Bone marrow (tissue), 2 donors: ENCODE measurements around the gene ZNF638.

Experiments used
- DNase-seq, 2 donors: peaks; one replicate each; lab custom pipeline; 2025; lab: John Stamatoyannopoulos, UW

Gene ZNF638

GRCh38 chr2:71332435-71332796 lies 834 bp downstream of the ZNF638 start:
- no peak for DNase-seq

DNA sequence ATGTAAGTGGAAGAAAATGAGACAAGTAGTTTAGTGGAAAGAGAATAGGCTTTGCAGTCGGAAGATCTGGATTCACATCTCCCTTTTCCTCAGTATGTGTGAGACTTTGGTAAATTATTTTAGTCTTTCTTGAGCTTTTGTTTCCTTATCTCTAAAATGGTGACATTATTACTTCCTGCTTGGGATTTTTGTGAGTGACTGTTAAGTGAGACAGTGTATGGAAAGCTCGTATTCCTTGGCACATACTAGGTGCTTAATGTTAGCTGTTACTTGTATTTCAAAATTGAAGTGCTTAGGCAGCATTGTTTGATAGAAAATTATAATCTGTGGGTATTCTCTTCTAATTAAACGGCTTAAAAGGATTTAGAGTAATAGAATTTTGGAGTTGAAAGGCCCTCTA lies 2.0 kb downstream of the ZNF638 start:
- DNase-seq: no peak

DNA sequence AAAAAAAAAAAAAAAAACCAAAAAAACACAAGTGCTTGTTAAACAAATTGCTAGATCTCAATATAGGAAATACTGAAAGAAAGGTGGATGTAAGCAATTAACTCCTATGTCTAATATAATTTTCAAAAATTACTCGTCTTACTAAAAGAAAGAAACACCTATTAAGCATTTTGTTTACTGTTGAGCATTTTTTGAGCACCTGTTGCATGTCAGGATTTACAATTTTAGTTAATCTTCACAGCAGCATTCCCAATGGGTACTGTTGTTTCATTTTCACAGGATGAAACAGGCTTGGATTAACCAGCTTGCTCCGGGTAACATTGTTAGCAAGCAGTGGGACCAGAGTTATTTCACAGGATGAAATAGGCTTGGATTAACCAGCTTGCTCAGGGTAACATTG lies 4.8 kb downstream of the ZNF638 start:
- DNase-seq: no peak

DNA sequence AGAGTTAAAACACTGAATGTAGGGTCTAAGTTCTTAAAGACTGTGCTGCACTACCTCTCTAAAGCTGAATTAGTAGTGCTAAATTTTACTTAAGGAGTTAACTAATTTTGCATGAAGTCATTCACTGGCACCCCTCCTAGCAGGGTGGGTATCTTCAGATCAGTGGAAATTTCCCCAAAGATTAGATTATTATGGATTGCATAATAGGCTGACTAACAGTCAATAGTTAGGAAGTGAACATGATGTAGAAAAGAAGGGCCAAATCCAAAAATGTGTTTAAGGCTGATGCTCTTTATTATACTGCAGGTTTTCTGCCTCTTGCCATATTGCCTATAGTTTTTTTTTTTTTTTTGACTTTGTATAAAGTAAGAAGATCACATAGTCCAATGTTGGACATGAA lies 5.2 kb downstream of the ZNF638 start:
- DNase-seq: no peak

DNA sequence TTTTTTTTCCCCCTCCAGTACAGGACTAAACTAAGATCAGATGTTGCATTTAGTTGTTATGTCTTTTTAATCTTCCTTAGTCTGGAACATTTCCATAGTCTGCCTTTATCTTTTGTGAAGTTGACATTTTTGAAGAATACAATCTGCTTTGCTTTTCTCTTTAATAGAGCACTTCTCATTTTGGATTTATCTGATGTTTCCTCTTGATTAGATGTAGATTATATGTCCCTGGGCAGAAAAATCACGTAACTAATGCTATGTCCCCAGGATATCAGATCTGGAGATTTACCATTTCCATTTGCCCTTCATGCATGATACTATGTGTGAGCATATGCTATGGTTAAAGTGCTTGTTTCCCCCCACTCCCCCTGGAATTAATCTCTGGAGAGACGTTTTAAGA lies 6.2 kb downstream of the ZNF638 start:
- no peak for DNase-seq

DNA sequence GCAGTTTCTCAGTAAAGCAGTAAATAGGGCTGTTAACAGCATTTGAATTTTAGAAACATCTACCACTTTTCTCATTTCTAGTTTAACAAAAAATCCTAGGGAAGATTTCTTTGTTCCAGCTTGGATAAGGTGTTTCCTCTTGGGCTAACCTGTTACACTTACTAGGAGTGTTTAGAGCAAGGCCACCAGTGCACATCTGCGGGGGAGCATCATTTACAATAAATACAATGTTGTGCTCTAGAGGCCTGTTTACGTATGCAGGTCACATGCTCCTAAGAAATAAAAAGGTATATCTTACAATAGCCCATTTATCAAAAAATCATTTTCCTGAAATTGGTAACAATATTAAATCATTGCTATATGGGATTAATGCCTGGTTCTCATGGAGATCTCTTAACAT lies 8.1 kb downstream of the ZNF638 start:
- DNase-seq: no peak

GRCh38 chr2:71340176-71340575 lies 8.6 kb downstream of the ZNF638 start:
- DNase-seq: no peak

DNA sequence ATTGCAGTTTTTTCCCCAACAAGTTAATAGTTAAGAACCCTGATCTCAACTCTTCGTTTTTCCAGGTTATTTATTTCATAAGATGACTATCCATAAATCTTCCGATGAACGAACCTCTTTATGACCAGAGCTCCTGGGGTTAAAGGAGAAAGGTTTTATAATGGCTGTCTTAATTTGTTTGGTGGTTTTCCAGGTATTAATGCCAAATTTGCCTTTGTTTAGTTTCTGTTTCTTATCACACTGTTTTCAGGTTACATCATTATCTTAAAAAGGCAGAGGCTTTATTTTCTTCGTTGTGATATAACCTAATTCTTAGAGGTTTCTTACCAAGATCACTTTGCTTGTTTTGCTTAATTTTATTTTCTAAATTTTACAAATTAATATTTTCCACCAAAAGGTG lies 10.1 kb downstream of the ZNF638 start:
- DNase-seq: no peak

DNA sequence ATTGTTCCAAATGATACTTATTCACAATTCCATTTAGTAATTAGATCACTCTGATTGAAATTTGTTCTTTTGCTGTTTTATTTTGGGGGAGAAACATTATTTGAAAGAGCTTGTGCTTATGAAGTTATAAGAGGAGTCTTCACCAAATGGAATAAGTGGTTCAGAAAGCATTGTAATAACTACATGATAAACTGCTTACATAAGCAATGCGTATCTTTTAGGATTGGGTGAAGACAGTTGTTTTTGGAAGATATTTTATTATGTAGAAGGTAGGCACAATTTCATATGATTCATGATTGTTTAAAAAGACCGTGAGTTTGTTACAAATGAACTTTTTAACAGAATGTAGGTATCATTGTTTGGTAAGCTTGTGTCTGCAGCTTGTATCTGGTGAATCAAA lies 14.5 kb downstream of the ZNF638 start:
- DNase-seq: no peak

GRCh38 chr2:71347517-71347916 lies 15.9 kb downstream of the ZNF638 start:
- DNase-seq: no peak

DNA sequence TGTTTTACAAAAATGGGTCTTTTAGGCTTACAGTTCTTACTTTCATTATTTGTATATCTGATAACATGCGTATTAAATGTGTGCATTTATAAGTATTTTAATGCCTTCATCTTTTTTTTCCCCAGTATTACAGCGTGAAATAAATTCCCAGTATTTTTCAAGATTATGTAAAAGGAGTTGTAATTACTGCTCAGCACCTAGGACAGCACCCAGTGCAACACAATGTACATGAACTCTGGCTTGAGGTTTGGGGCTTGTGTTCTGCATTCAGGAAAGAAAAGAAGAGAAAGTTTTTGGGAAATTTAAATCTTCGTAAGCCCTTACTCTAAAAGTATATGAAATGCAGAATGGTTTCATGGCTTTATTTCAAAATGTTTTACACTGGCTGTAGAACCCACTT lies 16.7 kb downstream of the ZNF638 start:
- no peak for DNase-seq

DNA sequence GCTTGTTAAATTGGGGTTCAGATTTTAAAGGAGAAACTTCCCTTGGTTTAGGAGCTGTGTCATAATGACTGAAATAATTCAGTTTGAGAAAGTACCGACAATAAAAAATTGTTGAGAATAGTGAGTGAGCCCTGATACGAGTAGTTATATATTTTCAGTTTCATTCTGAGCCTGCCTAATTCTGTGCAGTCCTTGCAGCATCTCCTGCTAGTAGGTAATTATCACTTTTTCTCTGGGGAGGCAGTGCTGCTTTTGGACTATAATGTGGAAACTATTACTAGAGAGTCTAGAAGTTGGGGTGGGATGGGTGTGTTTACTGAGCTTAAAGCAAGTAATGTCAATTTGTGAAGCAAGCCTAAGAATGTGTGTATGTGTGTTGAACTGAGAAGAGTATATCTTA lies 21.7 kb downstream of the ZNF638 start:
- DNase-seq: no peak

DNA sequence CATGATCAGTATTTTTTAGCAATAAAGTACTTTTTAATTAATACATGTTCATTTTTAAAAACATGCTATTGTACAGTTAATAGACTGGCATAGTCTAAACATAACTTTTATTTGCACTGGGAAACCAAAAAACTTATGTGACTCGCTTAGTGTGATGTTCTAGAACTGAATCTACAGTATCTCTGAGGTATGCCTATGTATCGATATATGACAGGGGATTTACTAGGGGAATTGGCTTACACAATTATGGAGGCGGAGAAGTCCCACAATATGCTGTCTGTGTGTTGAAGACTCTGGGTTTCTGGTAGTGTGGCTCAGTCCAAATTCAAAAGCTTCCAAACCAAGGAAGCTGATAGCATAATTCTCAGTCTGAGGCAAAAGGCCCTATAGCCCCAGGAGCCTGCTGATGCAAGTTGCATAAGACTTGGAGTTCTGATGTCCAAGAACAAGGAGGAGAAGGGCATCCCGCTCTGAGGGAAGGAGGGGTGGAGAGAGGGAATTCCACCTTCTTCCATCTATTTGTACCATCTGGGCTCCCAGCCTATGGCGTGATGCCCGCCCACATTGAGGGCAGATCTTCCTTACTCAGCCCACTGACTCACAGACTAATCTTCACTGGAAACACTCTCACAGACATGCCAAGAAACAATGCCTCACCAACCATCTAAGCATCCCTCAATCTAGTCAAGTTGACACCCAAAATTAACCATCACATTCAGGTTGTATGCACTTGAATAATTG lies 27.5 kb downstream of the ZNF638 start:
- no peak for DNase-seq

- no peak for DNase-seq
Observed at GRCh38 chr2:71360434-71360975, 28.9 kb downstream of the ZNF638 start.

- DNase-seq: no peak
Observed at GRCh38 chr2:71361631-71362030, 30.0 kb downstream of the ZNF638 start.

DNA sequence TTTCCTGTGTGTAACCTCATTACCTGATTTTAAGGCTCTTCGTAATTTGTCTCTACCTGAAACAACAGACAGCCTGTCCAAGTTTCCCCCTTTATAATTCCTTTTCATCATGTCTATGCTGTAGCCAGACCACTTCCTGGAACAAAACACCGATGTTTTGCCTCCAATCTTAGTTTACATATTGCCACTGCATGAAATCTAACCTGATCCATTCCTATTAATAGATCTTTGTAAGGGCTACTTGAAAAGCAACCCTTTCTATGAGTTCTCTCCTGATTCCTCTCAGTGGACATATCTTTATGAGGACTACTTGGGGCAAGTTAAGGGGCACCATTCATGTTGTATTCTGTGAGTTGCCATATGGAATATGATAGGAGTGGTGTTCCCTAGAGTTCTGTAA lies 30.9 kb downstream of the ZNF638 start:
- DNase-seq: no peak

- DNase-seq: no peak
Observed at GRCh38 chr2:71370015-71370414, 38.4 kb downstream of the ZNF638 start.

GRCh38 chr2:71372042-71372441 lies 40.5 kb downstream of the ZNF638 start:
- DNase-seq: no peak

GRCh38 chr2:71379086-71379485 lies 47.5 kb downstream of the ZNF638 start:
- DNase-seq: no peak

DNA sequence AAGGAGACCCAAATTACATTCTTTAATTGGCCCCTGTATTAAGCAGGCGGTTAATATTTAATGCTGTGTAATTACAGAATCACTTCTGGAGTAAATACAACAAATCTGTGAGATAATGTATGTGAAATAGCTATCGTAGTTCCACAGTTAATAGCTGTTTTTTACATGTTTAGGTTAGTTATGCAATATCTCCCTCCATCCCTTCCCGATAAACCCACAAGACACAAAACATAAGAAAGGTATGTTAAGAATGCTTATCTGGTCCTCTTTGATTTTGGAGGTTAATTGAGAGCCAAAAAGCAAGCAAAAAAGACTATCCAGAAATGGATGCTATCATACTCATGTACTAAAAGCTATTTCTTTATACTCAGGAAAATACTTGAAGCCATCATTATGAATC lies 49.1 kb downstream of the ZNF638 start:
- DNase-seq: no peak

- no peak for DNase-seq
Observed at GRCh38 chr2:71385012-71385411, 53.4 kb downstream of the ZNF638 start.

GRCh38 chr2:71388214-71388613 lies 56.6 kb downstream of the ZNF638 start:
- DNase-seq: no peak

- DNase-seq: no peak
Observed at GRCh38 chr2:71389384-71390072, 57.9 kb downstream of the ZNF638 start.

- no peak for DNase-seq
Observed at GRCh38 chr2:71393216-71393615, 61.6 kb downstream of the ZNF638 start.
